Measurements from ENCODE around the gene OVCH1.

DNA sequence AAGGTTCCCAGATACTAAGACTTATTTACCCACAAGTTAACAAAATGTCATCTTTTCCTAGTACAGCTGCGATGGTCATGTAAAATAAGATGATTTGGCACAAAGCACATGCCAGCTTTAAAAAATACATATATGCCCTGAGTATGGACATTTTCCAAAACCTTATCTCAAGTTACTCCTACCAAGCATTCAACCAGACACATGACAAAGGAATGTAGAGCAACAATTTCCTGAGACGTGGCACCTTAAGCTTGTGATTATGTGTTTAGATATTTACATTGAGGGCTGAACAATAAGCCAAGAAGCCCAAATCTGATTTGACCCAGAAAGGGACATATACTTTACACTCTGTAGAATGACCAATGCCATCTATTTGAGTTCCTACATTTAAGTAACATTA lies 24.5 kb upstream of the OVCH1 start:
- TF ChIP-seq, protein P1, sequence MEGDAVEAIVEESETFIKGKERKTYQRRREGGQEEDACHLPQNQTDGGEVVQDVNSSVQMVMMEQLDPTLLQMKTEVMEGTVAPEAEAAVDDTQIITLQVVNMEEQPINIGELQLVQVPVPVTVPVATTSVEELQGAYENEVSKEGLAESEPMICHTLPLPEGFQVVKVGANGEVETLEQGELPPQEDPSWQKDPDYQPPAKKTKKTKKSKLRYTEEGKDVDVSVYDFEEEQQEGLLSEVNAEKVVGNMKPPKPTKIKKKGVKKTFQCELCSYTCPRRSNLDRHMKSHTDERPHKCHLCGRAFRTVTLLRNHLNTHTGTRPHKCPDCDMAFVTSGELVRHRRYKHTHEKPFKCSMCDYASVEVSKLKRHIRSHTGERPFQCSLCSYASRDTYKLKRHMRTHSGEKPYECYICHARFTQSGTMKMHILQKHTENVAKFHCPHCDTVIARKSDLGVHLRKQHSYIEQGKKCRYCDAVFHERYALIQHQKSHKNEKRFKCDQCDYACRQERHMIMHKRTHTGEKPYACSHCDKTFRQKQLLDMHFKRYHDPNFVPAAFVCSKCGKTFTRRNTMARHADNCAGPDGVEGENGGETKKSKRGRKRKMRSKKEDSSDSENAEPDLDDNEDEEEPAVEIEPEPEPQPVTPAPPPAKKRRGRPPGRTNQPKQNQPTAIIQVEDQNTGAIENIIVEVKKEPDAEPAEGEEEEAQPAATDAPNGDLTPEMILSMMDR (IDR thresholded peaks at IDR 0.05): no peak
- TF ChIP-seq POLR2A (IDR thresholded peaks at IDR 0.05; ENCODE audit: low read depth): no peak
